RPMI8226 (cell line): ENCODE data around the gene CSNK1D.

Source experiments
- DNase-seq: peaks from one replicate; pipeline ENCODE4 v3.0.0-alpha.2; 2015

CSNK1D gene

DNA sequence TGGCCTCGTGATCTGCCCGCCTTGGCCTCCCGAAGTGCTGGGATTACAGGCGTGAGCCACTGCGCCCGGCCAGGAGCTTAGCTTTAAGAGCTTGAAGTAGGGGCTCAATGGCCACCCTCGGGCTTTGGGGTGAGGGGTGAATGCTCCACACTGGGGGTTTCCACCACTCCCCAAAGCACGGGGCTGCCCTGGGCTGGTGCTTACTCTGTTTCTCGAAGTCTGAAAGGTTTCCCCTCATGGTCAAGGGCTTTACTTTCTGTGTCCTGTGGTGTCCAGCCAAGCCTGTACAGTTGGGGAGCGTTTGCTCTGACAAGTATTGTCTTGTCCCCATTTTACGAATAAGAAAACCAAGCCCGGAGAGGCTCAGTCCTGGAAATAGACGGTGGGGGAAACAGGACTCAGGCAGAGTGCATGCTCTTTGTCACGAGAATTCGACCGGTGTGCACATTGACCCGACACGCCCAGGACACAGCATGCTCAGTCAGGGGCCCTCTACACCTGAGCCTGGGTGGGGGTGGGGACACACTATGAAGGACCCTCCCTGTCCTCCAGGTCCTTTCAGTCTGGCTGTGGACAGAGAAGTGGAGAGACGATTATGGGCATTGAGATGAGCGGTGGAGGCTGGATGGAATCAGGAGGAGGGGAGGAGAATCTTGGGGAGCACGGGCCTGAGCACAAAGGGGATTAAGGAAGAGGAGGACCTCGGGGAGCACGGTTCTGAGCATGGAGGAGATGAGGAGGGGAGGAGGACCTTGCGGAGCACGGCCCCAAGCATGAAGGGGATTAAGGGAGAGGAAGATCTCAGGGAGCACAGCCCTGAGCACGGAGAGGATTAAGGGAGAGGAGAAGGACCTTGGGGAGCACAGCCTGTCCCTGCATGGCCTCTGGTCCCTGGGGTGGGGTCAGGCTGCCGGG is 36.4 kb upstream of the CSNK1D start:
- DNase-seq, result no peak

- DNase-seq, result no peak
These were observed 32.3 kb upstream of the CSNK1D start for GRCh38 chr17:82305727-82306300.

DNA sequence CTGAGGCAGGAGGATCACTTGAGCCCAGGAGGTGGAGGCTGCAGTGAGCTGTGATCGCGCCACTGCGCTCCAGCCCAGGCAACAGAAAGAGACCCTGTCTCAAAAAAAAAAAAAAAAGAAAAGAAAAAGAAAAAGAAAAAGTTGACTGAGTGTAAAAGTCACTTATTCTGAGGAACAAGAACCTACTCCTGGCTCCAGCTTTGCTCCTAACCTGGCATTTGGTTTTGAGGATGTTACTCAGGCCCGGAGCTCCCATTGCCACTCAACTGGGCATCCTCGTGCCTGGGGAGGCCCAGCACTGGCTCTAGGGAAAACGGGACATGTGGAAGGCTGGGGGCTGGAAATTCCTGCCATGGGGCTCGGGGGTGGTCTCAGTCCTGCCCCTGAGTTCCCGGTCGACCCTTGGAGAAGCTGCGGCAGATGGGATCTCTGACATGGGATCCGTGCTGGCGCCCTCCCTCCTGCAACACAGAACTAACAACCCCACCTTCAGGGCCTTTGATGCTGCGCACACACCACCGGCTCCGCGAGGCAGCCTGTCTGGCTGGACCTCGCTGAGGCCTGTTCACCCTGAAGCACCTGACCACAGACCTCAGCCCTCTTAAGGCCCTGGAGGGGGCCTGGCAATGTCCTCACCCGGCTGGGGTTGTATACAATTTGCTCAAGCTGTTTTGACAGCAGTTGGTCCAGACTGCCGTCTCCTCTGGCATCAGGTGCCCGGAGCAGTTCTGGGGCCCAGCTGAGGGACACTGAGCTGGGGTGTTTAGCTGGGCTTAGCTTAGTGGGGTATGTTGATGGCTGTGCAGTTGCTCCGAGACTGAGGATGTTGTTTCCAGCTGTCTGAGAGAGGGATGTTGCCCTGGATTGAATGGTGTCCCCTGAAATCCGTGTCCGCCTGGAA is 31.6 kb upstream of the CSNK1D start:
- DNase-seq, result no peak

GRCh38 chr17:82303944-82304808 is 30.7 kb upstream of the CSNK1D start:
- DNase-seq, result no peak

- DNase-seq, result no peak
These were observed 29.8 kb upstream of the CSNK1D start for GRCh38 chr17:82302991-82303943.

DNA sequence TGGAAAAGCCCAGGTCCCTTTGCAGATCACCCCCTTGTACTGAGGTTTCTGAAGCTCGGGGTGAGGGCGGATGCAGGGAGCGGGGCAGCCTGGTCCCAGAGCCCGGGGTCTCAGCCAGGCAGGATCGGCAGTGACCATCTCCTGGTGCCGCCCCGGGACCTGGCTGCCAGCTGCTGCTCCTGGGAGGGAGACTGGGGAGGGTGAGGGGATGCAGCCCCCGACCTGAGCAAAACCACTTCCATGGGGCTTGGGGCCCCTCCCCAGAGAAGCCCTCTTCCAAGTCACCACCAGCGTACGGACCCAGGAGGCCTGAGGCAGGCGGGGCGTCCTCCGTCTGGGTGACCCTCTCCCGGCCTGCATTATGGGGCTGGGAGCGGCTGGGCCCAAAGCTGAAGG is 29.1 kb upstream of the CSNK1D start:
- no peak for DNase-seq

GRCh38 chr17:82301916-82302567 is 28.5 kb upstream of the CSNK1D start:
- no peak for DNase-seq

DNA sequence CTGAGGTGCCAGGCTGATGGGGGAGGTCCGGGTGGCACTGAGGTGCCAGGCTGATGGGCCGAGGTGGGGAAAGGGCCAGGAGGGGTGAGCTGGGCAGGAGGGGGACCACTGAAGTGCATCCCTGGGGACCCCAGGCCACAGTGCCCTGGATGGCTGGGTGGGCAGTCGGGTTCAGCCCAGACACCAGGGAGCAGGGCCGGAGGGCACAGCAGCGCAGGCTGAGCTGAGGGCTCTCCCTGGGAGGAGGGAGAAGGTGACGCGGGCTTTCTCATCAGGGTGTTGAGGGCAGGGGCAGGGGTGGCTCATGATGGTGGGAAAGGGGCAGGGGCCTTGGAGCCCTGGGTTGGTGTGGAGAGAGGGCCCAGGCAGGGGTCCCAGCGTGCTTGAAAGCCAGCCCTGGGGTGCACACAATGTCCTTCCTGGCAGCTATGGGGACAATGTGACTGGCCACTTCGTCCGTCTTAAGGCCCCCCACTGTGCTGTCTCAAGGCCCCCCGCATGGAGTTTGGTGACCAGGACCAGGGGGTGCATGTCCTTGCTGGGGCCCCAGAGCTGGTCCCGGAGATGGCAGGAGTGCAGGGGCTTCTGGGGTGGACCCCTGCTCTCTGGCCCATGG is 27.9 kb upstream of the CSNK1D start:
- no peak for DNase-seq

DNA sequence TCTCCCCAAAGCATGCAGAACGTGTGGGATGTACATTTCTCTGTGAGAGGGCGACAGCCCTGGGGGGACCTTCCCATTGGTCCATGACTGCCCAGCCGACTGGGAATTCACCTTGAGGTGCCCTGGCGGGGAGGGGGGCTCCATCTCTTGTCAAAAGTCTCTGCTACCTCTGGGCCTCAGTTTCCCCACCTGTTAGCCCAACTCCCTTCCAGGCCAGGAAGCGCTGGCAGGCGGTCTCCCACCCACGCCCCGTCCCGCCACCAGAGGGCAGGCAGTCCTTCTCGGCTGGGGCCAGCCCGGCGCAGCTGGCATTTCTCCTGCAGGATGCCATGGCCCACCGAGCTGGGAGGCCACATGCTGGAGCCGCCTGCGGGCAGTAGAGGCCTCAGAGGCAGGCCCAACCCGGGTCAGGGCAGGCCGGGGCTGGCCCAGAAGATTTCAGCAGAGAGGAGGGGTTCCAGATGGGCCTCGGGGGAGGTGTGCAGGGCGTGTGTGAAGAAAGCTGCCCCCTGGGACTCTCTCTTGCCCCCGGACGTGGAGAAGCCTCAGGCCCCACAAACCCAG is 27.3 kb upstream of the CSNK1D start:
- peak; percentile 84 for DNase-seq

DNA sequence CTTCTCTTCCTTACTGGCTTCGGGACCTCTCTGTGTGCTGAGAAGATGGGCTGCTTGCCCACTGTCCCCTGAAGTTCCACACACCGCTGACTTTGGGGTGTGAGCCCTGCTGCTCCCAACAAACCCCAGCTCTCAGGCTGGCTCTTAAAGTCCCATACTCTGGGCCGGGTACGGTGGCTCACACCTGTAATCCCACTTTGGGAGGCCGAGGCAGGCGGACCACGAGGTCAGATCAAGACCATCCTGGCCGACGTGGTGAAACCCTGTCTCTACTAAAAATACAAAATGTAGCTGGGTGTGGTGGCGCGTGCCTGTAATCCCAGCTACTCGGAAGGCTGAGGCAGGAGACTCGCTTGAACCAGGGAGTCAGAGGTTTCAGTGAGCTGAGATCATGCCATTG is 26.7 kb upstream of the CSNK1D start:
- no peak for DNase-seq

DNA sequence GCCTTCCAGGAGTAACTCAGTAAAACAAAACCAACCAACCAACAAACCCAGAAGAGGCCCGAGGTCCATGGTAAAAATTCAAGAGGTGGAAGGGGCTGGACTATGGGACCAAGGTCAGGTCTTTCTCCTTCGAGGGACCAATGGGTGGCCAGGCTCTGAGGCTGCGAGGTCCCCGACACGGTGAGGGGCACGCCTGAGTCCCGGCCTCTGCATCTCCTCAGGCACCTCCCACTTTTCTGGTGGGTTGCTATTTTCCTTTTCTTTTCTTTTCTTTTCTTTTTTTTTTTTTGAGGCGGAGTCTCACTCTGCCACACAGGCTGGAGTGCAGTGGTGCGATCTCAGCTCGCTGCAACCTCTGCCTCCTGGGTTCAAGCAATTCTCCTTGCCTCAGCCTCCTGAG is 26.0 kb upstream of the CSNK1D start:
- no peak for DNase-seq

DNA sequence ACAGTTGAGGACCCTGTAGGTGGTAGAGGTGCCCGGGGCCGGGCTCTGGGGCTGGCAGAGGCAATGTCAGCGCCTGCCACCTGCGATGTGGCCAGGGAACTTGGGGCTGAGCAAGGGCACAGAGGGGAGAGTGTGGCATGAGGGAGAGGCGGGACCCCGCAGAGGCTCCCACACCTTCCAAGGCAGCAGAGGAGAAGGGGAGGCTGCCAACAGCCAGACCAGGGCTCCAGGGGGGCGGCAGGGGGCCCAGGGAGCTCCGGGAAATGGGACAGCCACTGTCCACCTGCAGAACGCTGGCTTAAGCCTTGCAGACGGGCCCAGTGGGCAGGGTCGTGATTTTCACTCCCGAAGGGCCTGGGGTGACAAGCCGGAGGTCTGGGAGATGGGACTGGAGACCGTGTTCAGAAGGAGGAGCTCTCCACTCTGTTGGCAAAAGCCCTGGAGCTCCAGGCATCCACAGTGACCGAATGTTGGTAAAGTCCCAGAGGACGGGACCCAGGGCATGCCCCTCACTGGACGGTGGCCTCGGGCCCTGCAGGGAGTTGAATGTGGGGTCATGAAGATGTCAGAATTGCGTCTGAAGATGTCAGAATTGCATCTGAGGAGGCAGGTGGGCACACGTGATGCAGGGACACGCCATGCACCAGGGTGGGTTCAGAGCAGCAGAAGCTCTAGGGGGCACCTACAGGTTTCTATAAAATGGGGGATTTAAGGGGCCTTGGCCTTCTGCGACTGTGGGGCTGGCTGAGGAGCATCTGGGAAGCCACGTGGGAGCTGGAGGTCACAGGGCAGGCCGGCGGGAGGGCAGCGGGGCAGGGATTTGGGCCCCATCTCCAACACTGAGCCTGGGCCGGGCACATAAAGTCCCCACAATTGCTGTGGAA is 25.3 kb upstream of the CSNK1D start:
- DNase-seq, result no peak

GRCh38 chr17:82297714-82298537 is 24.4 kb upstream of the CSNK1D start:
- DNase-seq, result peak; percentile 95

- peak; percentile 83 for DNase-seq
These were observed 23.8 kb upstream of the CSNK1D start for GRCh38 chr17:82297280-82297713.

GRCh38 chr17:82296511-82297279 is 23.2 kb upstream of the CSNK1D start:
- DNase-seq, result peak; percentile 40

DNA sequence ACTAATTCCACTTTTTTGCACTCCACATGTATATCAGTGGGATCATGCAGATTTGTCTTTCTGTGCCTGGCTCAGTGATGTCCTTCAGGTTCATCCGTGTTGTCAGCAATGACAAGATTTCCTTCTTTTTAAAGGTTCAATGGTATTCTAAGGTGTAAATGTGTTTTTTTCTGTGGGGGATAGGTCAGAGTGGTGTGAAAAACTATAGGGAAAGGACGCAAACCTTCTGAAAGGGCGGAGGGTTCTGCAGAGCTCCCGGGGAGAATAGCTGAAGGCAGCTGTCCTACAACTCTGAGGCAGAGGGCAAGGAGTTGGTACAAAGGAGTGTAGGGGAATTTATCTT is 21.9 kb upstream of the CSNK1D start:
- no peak for DNase-seq
